ENCODE data around the gene PARP11. TPM values are rescaled to one million over a fixed set of nuclear protein-coding genes. Genes with fewer than 3 reads are reported as not detected.

Gene PARP11
- polyA plus RNA-seq, 4 donors, result 1.3 to 7.9 (median 4.3) TPM

GRCh38 chr12:3809357-3810015, 63.7 kb downstream of the PARP11 start:
- no peak overlapping the region for H3K4me3 ChIP-seq (ENCODE audit: low read depth in 1 of 3, low read length in 3 of 3)
- no peaks in the 10 kb centered on the region for H3K9me3 ChIP-seq (ENCODE audit: control insufficient read depth in 2 of 2, insufficient read depth in 1 of 2, low read depth in 1 of 2, low read length in 1 of 2)
- FAIRE-seq (no peak), DNase-seq (no peak)
- peaks cover 0 to 2% (median 2%) of the 10 kb centered on the region in 3 donors for H3K36me3 ChIP-seq (ENCODE audit: control insufficient read depth in 3 of 3, insufficient read depth in 2 of 3, low read depth in 1 of 3, low read length in 3 of 3)
- H3K27ac ChIP-seq (ENCODE audit: low read depth in 1 of 3, low read length in 2 of 3), result no peak overlapping the region
- WGBS, 3 donors, result 85 to 88% (median 87%) methylated on average over 6 of the region's 6 CpGs
- no peaks in the 10 kb centered on the region for H3K27me3 ChIP-seq (ENCODE audit: control insufficient read depth in 3 of 3, insufficient read depth in 3 of 3, low read length in 3 of 3)
- no peaks in the 10 kb centered on the region for H3K4me1 ChIP-seq (ENCODE audit: control insufficient read depth in 3 of 3, insufficient read depth in 2 of 3, low read depth in 1 of 3, low read length in 2 of 3)

- DNase-seq, result no peak
- 67 to 82% (median 81%) methylated on average over 1 of the region's 1 CpG for WGBS, 3 donors
- H3K4me3 ChIP-seq (ENCODE audit: low read depth in 1 of 3, low read length in 3 of 3), result no peak overlapping the region
- peaks cover 0 to 6% (median 2%) of the 10 kb centered on the region in 3 donors for H3K36me3 ChIP-seq (ENCODE audit: control insufficient read depth in 3 of 3, insufficient read depth in 2 of 3, low read depth in 1 of 3, low read length in 3 of 3)
- H3K9me3 ChIP-seq (ENCODE audit: control insufficient read depth in 2 of 2, insufficient read depth in 1 of 2, low read depth in 1 of 2, low read length in 1 of 2), result no peaks in the 10 kb centered on the region
- H3K27ac ChIP-seq (ENCODE audit: low read depth in 1 of 3, low read length in 2 of 3), result no peak overlapping the region
- no peaks in the 10 kb centered on the region for H3K27me3 ChIP-seq (ENCODE audit: control insufficient read depth in 3 of 3, insufficient read depth in 3 of 3, low read length in 3 of 3)
- no peaks in the 10 kb centered on the region for H3K4me1 ChIP-seq (ENCODE audit: control insufficient read depth in 3 of 3, insufficient read depth in 2 of 3, low read depth in 1 of 3, low read length in 2 of 3)
- no peak for FAIRE-seq
These were observed 68.1 kb downstream of the PARP11 start for GRCh38 chr12:3805077-3805476.

DNA sequence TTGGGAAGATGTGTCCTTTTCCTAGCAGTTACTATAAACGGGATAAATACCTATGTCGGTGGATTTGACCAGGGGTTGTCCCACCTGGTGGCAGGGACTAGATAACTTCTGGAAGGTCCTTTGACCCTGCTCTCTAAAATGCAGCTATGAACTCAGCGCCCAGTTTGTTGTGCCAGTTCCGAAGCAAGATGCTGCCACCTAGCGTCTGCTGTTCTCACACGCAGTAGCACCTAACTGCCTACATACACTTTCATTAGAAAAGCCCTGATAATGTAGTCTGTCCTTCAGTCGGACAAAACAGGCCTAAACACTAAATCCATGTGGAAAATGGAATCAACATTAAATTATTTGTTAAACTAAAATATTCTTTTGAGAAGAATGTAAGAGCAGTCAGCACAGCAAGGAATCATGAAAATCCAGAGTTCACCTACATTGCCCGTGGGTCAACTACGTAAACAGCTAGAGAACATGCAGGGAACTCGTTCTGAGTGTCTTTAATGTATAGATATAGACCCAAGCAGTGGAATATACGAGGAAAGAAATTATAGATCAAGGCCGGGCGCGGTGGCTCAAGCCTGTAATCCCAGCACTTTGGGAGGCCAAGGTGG, 69.2 kb downstream of the PARP11 start:
- DNase-seq (peak; percentile 70 to 71), FAIRE-seq (no peak)
- 41 to 45% (median 42%) methylated on average over 14 of the region's 14 CpGs for WGBS, 3 donors

GRCh38 chr12:3802721-3803120, 70.5 kb downstream of the PARP11 start:
- WGBS, 3 donors, result 84 to 87% (median 85%) methylated on average over 5 of the region's 5 CpGs
- Histone ChIP-seq H3K9me3 (ENCODE audit: control insufficient read depth in 2 of 2, insufficient read depth in 1 of 2, low read depth in 1 of 2, low read length in 1 of 2) (no peaks in the 10 kb centered on the region), H3K4me3 (ENCODE audit: low read depth in 1 of 3, low read length in 3 of 3) (no peak overlapping the region), H3K27ac (ENCODE audit: low read depth in 1 of 3, low read length in 2 of 3) (no peak overlapping the region), H3K36me3 (ENCODE audit: control insufficient read depth in 3 of 3, insufficient read depth in 2 of 3, low read depth in 1 of 3, low read length in 3 of 3) (peaks cover 0 to 6% (median 2%) of the 10 kb centered on the region in 3 donors), H3K4me1 (ENCODE audit: control insufficient read depth in 3 of 3, insufficient read depth in 2 of 3, low read depth in 1 of 3, low read length in 2 of 3) (no peaks in the 10 kb centered on the region), H3K27me3 (ENCODE audit: control insufficient read depth in 3 of 3, insufficient read depth in 3 of 3, low read length in 3 of 3) (no peaks in the 10 kb centered on the region)
- no peak for DNase-seq
- FAIRE-seq, result no peak

More for the DNA sequence above, 69.2 kb downstream of the PARP11 start:
- H3K4me1 ChIP-seq (ENCODE audit: control insufficient read depth in 3 of 3, insufficient read depth in 2 of 3, low read depth in 1 of 3, low read length in 2 of 3), result no peaks in the 10 kb centered on the region
- H3K36me3 ChIP-seq (ENCODE audit: control insufficient read depth in 3 of 3, insufficient read depth in 2 of 3, low read depth in 1 of 3, low read length in 3 of 3), result peaks cover 0 to 6% (median 2%) of the 10 kb centered on the region in 3 donors
- H3K27me3 ChIP-seq (ENCODE audit: control insufficient read depth in 3 of 3, insufficient read depth in 3 of 3, low read length in 3 of 3), result no peaks in the 10 kb centered on the region
- no peak overlapping the region for H3K4me3 ChIP-seq (ENCODE audit: low read depth in 1 of 3, low read length in 3 of 3)
- no peak overlapping the region for H3K27ac ChIP-seq (ENCODE audit: low read depth in 1 of 3, low read length in 2 of 3)
- no peaks in the 10 kb centered on the region for H3K9me3 ChIP-seq (ENCODE audit: control insufficient read depth in 2 of 2, insufficient read depth in 1 of 2, low read depth in 1 of 2, low read length in 1 of 2)

- Histone ChIP-seq H3K27ac (ENCODE audit: low read depth in 1 of 3, low read length in 2 of 3) (no peak overlapping the region), H3K4me3 (ENCODE audit: low read depth in 1 of 3, low read length in 3 of 3) (no peak overlapping the region), H3K36me3 (ENCODE audit: control insufficient read depth in 3 of 3, insufficient read depth in 2 of 3, low read depth in 1 of 3, low read length in 3 of 3) (peaks cover 0 to 2% (median 0%) of the 10 kb centered on the region in 3 donors), H3K27me3 (ENCODE audit: control insufficient read depth in 3 of 3, insufficient read depth in 3 of 3, low read length in 3 of 3) (no peaks in the 10 kb centered on the region), H3K9me3 (ENCODE audit: control insufficient read depth in 2 of 2, insufficient read depth in 1 of 2, low read depth in 1 of 2, low read length in 1 of 2) (no peaks in the 10 kb centered on the region), H3K4me1 (ENCODE audit: control insufficient read depth in 3 of 3, insufficient read depth in 2 of 3, low read depth in 1 of 3, low read length in 2 of 3) (no peaks in the 10 kb centered on the region)
- 90 to 93% (median 92%) methylated on average over 3 of the region's 3 CpGs for WGBS, 3 donors
- no peak for FAIRE-seq
- no peak for DNase-seq
These were observed 75.6 kb downstream of the PARP11 start for GRCh38 chr12:3797531-3798048.

DNA sequence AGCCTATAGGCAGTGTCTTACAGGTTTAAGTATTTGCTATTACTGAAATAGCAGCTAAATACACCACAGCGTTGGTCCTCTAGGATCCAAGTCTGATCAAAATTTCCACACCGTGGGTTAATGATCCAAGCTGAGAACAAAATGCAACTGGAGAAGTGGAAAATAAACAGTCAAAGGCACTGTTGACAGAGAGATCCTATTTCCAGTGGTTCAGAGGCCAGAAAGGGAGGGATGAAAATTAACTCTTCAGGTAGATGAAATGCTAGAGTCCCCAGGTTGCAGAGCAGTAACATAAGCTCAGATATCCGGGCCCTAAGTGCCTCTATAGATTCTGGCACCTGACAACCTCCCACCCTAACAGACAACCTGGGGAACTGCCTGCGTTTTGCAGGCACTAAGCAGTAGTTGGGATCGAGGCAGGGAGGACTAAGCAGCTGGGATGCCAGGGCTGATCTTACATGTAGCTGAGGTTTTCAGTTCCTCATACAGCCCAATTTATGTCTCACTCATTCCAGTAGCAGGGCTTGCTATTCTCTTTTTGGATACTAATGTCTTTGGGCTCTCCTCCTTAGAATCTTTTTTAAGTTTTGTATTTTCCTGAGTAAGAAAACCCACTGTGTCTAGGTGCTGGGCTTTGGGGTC, 77.6 kb downstream of the PARP11 start:
- Histone ChIP-seq H3K27ac (ENCODE audit: low read depth in 1 of 3, low read length in 2 of 3) (no peak overlapping the region), H3K4me1 (ENCODE audit: control insufficient read depth in 3 of 3, insufficient read depth in 2 of 3, low read depth in 1 of 3, low read length in 2 of 3) (no peaks in the 10 kb centered on the region), H3K4me3 (ENCODE audit: low read depth in 1 of 3, low read length in 3 of 3) (no peak overlapping the region), H3K27me3 (ENCODE audit: control insufficient read depth in 3 of 3, insufficient read depth in 3 of 3, low read length in 3 of 3) (no peaks in the 10 kb centered on the region), H3K9me3 (ENCODE audit: control insufficient read depth in 2 of 2, insufficient read depth in 1 of 2, low read depth in 1 of 2, low read length in 1 of 2) (no peaks in the 10 kb centered on the region), H3K36me3 (ENCODE audit: control insufficient read depth in 3 of 3, insufficient read depth in 2 of 3, low read depth in 1 of 3, low read length in 3 of 3) (no peaks in the 10 kb centered on the region)
- FAIRE-seq, result no peak
- no peak for DNase-seq
- WGBS, 3 donors, result 61 to 75% (median 68%) methylated on average over 5 of the region's 5 CpGs

- no peak overlapping the region for H3K27ac ChIP-seq (ENCODE audit: low read depth in 1 of 3, low read length in 2 of 3)
- no peak overlapping the region for H3K4me3 ChIP-seq (ENCODE audit: low read depth in 1 of 3, low read length in 3 of 3)
- no peaks in the 10 kb centered on the region for H3K27me3 ChIP-seq (ENCODE audit: control insufficient read depth in 3 of 3, insufficient read depth in 3 of 3, low read length in 3 of 3)
- 33 to 44% (median 39%) methylated on average over 2 of the region's 2 CpGs for WGBS, 3 donors
- H3K9me3 ChIP-seq (ENCODE audit: control insufficient read depth in 2 of 2, insufficient read depth in 1 of 2, low read depth in 1 of 2, low read length in 1 of 2), result no peaks in the 10 kb centered on the region
- H3K36me3 ChIP-seq (ENCODE audit: control insufficient read depth in 3 of 3, insufficient read depth in 2 of 3, low read depth in 1 of 3, low read length in 3 of 3), result no peaks in the 10 kb centered on the region
- H3K4me1 ChIP-seq (ENCODE audit: control insufficient read depth in 3 of 3, insufficient read depth in 2 of 3, low read depth in 1 of 3, low read length in 2 of 3), result no peaks in the 10 kb centered on the region
- FAIRE-seq (no peak), DNase-seq (no peak)
These were observed 78.1 kb downstream of the PARP11 start for GRCh38 chr12:3795066-3795465.

DNA sequence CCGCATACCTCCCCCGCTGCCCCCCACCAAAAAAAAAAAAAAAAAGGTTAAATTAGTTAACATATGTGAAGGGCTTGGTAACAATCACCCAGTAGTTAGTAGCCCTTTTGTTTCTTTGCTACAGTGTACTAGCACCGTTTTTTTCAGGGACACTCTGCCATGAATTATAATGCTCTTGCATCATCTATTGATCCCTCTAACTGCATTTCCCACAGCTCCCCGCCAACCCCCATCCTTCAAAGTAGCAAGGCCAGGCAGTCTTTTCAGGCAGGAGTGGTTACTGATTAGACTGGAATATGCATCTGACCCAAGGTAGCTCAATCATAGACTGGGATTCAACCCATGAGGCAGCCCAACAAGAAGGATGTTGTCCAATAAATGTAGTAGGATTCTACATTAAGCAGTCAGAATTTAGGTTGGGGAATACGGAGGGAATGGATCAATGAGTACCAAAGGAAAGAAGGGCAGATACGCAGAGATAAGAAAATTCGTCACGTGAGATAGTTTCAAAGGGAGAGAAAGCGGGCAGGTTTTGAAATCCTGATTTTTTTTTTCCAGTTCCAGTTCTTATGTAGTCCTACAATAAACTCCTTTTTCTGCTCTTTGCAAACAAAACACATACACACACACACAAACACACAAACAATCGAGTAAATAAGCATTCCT, 80.4 kb downstream of the PARP11 start:
- Histone ChIP-seq H3K36me3 (ENCODE audit: control insufficient read depth in 3 of 3, insufficient read depth in 2 of 3, low read depth in 1 of 3, low read length in 3 of 3) (no peaks in the 10 kb centered on the region), H3K27me3 (ENCODE audit: control insufficient read depth in 3 of 3, insufficient read depth in 3 of 3, low read length in 3 of 3) (no peaks in the 10 kb centered on the region), H3K27ac (ENCODE audit: low read depth in 1 of 3, low read length in 2 of 3) (no peak overlapping the region), H3K9me3 (ENCODE audit: control insufficient read depth in 2 of 2, insufficient read depth in 1 of 2, low read depth in 1 of 2, low read length in 1 of 2) (peaks cover 0 to 2% of the 10 kb centered on the region in 2 donors), H3K4me1 (ENCODE audit: control insufficient read depth in 3 of 3, insufficient read depth in 2 of 3, low read depth in 1 of 3, low read length in 2 of 3) (no peaks in the 10 kb centered on the region), H3K4me3 (ENCODE audit: low read depth in 1 of 3, low read length in 3 of 3) (no peak overlapping the region)
- FAIRE-seq, result no peak
- WGBS, 3 donors, result 87 to 89% (median 87%) methylated on average over 10 of the region's 10 CpGs
- no peak for DNase-seq
